HG03045 (cell line): ENCODE results near the gene SERGEF.
"Not testable (repeated sequence)": the region's sequence is repeated elsewhere in the genome, so short reads cannot be mapped to it uniquely, and the experiment has no call there.

Source experiments
- ATAC-seq: cut with Tn5 transposase; IDR thresholded peaks from one replicate; pipeline ENCODE4 v1.9.1; 2021; ENCODE audit warnings: mild to moderate bottlenecking, moderate library complexity; ENCODE audit not compliant: unreplicated experiment

Gene SERGEF

DNA sequence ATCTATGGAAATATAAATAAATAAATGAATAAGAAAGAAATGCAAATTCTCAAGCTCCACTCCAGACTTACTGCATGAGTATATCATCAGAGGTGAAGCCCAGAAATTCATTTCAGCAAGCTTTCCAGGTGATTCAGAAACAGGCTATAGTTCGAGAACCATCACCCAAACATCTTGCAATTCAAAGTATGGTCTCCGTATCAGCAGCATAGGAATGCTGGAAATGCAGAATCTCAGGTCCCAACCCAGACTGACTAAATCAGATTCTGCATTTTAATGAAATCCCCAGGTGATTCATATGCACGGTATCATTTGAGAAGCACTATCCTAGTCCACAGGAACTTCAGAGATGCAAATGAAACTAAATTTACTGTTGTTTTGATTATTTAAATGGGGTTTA lies 95.3 kb downstream of the SERGEF start:
- no peak for ATAC-seq

DNA sequence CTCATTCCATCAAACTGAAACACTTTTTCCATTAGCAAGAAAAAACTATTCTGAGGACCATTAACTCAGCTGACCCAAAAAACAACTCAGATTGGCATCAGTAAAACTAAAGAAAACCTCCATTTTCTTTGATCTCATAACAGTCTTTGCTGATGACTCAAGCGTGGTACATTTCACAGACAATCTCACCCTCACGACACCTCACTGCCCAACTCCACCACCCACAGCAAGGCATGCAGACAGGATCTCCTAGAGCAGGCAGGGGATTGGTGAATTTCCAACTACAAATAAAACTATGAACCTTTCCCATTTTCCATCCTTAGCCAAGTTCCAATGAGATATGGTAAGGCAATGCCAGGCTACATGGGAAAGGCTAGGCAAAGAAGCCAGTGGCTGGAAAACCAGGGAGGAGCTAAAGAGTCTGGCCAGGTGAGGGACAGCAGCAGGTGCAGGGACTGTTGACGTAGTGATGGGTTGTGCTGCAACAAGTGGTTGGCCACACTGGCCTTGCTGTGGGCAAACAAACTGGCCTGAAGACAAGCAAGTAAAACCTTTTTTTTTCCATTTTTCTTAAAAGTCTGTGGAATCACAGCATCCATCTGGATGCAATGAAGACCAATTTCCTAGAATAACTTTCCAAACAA lies 97.2 kb downstream of the SERGEF start:
- no peak for ATAC-seq

DNA sequence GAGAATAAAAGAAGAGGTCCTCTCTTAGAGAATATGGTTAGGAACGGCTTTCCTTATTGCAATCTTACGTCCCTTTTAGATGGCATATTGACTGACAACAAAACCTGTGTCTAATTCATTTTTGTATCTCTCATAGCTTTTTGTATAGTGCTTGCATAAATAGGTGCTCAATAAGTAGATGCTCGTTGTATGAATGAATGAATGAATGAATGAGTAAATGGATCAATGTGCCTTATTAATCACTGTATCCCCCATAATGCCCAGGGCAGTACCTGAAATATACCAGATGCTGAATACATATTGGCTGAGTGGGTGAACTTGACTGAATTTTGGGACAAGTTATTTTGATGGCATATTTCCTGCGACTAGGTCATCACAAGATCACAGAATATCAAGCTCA lies 97.9 kb downstream of the SERGEF start:
- no peak for ATAC-seq

DNA sequence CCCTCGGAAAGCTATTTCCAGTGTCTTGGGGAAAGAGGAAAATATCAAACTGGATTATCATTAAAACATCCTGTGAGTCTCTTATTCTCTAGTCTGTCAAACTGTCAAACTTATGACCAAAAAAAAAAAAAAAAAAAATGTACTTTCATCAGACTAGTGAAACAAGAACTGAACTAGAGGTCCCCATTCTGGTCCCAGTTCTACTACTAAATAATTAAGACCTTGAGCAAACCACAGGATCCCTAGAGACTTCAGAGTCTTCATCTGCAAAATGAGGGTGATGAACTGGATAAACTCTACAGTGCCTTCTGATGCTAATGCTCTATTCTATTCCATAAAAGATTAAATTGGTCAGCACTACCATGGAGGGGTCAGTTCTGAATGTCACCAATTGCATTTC lies 105.8 kb downstream of the SERGEF start:
- ATAC-seq, result no peak

DNA sequence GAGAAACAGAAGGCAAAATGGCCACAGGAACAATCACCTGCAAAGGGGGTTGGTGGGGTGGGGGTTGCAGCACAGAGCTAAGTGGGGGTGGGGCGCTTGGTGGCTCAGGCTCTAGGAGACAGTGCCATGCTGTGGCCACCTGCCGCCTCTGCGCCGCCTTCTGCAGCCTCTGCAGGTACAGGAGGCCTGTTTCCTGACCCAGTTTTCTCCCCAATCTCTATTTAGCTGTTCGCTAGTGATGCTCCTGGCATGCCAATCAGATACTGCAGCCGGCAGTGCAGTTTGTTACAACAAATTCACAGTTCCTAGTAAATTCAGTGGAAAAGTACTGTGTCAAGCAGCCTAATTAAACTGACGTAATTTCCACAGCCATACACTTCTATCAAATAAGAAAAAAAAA lies 106.4 kb downstream of the SERGEF start:
- ATAC-seq, result no peak

DNA sequence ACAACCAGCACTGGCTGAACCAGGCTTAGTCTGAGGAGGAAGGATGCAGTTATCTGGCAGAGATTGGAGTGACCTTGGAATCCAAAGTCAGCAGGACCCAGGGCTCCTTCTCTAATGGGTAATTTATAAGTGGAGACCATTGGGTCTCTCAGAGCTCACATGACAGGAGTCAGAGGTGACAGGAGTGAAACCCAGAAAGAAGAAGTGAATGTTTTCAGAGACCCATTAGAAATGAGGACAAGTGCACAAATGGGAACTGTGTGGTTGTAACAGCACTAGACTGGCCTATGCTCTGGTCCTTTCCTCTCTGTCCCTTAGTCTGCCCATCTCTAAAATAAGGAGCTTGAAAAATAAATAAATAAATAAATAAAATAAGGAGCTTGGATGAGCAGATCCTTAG lies 107.4 kb downstream of the SERGEF start:
- no peak for ATAC-seq

DNA sequence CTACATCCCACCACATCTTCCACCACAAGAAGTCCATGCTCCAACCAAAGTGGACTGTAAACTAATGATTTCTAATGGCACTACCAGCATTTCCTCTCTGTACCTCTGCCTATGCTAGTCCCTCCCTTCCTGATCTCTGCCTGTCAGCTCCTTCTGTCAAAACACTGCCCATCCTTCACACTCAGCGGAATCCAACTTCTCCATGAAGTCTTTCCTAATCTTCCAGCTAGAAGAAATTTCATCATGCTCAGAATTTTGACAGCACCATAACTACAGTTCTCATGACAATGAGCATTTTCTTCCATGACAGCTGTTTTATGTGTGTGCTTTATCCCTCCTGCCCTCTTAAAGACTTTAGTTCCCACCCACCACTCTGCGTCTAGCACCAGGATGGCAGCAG lies 111.4 kb downstream of the SERGEF start:
- no peak for ATAC-seq

DNA sequence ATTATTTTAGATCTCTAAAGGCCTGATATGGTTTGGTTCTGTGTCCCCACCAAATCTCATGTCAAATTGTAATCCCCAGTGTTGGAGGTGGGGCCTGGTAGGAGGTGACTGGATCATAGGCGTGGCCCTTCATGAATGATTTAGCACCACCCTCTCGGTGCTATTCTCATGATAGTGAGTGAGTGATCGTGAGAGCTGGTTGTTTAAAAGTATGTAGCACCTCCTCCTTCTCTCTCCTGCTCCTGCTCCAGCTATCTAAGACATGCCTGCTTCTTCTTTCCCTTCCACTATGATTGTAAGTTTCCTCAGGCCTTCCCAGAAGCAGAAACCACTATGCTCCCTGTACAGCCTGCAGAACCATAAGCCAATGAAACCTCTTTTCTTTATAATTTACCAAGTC lies 114.1 kb downstream of the SERGEF start:
- ATAC-seq, result no peak

DNA sequence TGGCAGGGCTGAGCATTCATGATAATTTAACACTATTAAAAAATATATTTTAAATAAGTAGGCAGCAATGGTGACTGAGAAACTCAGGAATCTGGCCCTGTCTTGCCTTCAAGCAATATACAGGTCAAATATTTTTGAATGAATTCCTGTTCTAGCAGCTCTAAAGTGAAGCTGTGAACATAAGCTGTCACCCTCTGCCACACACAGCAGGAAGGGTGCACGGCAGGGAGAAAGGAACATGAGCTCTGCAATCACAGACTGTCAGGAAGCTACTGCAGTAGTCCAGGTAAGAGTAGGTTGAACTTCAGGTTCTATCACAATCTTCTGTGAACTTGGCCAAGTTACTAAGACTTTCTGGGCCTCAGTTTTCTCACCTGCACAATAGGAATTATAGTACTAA lies 114.8 kb downstream of the SERGEF start:
- no peak for ATAC-seq

DNA sequence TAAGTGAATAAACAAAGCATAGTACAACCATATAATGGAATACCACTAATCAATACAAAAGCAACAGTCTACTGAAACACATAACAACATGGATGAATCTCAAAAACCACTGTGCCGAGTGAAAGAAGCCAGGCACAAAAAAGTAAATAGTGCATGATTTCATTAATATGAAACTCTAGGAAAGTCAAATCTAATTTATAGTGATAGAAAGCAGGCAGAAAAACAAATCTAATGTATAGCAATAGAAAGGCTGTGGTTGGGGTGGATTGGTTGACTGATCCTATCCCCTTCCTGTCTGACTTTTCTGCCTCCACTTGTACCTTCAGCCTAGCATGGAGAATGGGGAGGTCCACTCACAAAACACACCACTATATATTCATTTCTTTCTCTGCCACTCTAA lies 115.4 kb downstream of the SERGEF start:
- no peak for ATAC-seq

DNA sequence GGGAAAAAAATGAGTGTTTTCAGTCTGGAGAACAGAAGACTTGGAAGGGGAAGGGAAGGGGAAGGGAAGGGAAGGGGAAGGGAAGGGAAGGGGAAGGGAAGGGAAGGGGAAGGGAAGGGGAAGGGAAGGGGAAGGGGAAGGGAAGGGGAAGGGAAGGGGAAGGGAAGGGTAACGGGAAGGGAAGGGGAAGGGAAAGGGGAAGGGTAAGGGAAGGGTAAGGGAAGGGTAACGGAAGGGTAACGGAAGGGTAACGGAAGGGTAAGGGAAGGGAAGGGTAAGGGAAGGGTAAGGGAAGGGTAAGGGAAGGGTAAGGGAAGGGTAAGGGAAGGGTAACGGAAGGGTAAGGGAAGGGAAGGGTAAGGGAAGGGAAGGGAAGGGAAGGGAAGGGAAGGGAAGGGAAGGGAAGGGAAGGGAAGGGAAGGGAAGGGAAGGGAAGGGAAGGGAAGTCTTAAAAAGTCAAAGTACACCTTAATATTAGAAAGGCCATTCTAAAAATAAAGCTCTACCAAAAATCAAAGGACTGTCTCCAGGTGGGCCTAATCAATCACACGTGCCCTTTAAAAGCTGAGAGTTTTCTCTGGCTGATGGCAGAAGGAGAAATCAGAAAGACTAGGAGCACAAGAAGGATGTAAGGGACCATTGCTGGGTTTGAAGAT lies 116.2 kb downstream of the SERGEF start:
- ATAC-seq, result not testable (repeated sequence)

DNA sequence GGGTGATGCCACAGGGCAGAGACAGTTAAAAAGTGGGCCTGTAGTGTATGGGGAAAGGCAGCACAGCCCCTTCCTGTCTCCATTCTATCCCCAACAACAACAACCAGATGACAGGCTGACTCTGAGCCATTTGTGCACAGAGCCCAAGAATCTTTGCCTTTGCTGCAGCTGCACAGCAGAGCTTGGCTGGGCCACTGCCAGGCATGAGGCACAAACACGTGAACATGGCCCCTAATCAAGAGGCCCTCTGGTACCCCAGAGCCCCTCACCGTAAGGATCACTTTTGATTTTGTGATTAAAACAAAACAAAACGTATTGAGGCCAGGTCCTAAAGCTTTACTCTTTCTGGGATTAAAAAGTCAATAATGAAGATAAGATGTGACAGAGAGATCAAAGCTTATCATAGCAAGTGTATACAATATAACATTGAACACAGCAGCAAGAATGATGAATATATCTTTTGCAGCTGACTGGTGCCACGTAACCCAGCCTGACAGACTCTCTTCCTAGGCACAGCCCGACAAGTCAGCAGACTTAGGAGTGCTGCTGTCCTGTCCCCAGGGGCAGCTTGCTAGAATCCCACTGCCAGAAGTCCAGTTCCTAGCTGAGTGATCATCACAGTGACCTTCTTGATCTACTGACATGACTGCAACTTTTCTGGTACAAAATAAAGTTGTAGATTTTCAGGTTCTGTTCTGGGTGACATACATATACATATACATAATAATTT lies 117.8 kb downstream of the SERGEF start:
- ATAC-seq, result no peak

DNA sequence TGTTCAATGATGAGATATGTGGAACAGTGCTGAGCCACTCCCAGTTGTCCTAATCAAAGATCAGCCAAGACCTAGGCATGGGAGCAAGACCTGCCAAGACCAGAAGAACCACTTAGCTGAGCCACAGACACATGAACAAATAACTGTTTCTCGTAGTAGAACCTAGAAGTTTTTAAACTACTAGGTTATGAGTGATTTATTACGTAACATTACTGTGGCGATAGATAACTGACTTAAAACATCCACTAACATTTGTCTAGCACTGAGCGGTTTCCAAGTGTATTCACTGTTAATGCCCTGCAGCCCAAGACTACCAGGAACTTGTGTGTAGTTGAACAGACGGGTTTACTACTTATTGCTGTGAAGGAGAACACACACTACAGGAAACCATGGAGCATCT lies 120.4 kb downstream of the SERGEF start:
- no peak for ATAC-seq

DNA sequence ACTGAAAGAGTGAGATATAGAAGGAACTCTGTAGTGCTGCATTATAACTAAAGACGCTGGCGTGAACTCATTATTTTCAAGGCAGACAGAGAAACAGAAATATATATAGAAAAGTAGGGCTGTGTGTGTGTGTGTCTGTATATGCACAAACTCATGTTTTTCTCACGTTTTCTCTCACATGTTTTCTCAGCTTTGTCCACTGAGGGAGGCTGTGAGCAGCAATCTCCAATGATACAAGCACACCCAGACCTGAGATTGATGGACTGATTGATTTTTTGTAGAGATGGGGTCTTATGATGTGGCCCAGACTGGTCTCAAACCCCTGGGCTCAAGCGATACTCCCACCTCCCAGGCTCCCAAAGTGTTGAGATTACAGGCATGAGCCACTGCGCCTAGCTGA lies 122.5 kb downstream of the SERGEF start:
- no peak for ATAC-seq

DNA sequence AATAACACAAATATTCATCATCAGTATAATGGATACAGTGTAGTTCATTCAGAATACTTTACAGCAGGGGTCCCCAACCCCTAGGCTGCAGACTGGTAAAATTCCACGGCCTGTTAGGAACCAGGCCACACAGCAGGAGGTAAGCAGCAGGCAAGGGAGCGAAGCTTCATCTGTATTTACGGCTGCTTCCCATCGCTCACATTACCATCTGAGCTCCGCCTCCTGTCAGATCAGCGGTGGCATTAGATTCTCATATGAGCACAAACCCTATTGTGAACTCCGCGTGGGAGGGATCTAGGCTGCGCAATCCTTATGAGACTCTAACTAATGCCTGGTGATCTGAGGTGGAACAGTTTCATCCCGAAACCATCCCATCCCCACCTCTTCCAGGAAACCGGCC lies 125.1 kb downstream of the SERGEF start:
- ATAC-seq, result no peak

DNA sequence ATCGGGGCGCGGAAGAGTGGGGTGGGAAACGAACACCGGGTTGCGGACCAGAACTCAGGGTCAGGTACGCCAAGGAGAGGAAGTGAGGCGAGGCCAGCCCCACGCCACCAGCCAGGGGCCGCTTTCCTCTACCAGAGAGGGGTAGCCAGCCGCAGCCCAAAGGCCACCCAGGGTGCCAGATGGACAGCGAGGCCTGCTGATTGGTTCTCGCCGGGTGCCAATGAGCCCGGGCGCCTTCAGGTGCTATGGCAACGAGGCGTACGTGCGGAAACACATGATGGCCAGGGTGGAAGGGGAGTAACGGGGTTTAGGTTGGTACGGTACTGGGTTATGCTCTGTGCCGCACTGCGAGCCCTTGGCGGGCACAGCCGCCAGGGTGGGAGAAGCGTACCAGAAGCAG lies 128.9 kb downstream of the SERGEF start:
- no peak for ATAC-seq

DNA sequence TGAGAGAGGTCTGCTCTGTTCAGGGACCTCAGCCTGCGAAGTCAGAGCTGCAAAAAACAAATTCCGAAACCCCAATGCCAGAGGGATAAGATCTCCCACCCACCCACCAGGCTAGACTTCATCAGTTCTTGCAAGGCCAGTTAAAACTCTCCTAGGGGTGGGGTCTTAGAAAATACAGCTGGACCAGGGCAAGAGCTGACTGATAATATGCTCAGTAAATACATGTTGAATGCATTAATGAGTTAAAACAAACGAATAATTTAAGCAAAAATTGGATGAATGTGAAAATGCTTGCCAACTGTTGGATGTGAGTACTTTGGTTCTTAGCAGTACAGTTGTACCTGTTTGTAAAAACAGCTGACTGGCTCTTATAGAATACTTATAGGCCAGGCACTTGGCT lies 129.8 kb downstream of the SERGEF start:
- ATAC-seq, result no peak

DNA sequence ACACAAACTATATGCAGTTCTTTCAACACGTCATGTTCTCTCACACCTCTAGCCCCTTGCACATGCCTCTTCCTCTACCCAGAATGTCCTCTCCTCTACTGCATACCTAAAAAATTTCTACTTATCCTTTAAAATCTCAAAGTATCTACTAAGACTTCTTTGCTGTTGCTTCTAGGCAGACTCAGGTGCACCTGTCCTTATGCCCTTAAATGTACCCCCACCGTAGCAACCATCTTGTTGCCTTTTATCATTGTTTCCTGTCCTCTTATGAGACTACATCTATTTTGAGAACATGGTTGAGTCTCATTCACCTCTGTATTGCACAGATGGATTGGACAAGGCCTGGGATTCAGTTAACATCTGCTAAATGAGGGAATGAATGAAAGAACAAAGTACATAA lies 134.1 kb downstream of the SERGEF start:
- ATAC-seq, result no peak

DNA sequence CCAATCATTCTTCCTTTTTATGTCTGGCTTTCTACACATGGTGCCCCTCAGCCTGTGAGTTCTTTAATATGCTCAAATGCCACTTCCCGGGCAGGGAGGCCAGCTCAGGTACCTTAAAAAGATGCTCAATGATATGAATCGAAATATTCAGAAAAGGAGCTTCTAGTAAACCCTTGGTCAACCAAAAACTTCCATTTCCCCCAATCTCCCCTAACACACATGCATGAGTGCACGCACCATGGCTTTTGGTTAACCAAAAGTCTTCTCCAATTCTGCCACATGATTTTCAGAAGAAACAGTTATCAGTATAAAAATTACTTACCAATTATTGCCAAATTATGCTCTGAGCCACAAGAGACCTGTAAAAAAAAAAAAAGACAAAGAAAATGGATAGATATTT lies 135.0 kb downstream of the SERGEF start:
- ATAC-seq, result no peak

DNA sequence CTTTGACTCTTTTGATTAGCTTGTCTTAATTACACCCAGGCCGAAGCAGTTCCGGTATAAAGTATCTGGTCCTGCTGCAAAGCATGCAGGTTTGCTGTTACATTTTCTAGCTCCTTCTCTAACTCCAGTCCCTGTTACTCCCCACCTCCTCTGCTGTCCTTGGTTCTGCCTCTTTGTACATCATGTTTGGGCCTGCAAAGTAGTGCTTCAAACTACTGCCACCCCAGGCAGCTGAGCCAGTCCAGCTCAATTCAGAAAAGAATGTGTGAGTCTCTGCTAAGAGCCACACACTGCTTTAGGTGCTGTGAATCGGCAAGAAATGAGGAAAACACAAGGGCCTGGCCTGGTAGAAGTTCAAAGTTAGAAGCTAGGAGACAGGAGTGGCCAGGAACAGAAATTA lies 136.0 kb downstream of the SERGEF start:
- no peak for ATAC-seq

DNA sequence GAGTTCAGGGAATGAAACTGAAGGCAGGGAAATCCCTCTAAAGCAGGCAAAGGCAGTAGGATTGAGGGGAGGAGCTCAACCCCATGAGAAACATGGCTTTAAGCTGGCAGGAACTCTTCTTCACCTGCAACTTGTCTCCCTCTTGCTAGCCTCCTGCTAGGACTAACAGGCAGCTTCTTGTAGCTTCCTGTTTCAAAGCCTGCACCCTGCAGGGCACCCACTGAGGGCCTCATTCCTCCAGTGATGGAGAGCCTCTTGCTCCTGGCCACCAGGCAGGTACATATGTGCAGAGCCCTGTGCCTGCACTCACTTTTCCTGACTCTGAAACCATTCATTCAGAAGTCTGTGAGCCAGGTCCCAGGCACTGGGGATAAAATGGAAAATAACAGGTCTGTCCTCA lies 137.0 kb downstream of the SERGEF start:
- no peak for ATAC-seq

DNA sequence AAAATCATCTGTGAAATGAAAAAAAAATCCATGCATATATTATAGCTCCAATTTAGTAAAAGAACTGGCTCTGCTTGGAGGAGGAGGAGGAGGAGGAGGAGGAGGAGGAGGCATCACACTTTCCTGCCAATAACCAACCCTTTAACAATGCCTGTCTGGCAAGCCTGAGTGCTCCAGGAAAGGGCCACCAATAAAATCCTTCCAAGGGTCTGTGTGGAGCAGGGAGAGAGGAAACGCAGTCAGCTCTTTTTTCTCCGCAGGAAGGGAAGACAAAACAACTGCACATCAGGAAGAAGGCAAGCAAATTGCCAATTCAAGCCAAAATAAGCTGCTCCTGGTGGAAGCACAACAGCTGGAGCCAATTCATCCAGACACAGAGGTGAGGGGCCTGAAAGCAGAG lies 139.3 kb downstream of the SERGEF start:
- no peak for ATAC-seq
